Peyer's patch (tissue), 4 donors: ENCODE results near the gene EXOC4. TPM values are rescaled to one million over a fixed set of nuclear protein-coding genes. Genes with fewer than 3 reads are reported as not detected.

ENCODE experiments used
- DNase-seq, 3 donors: peaks; one replicate each; pipeline ENCODE4 v3.0.0-alpha.2; 2017 to 2019
- H3K27ac ChIP-seq, 4 donors: fragments of 200-600 bp; sonication (generic); one replicate each; pipeline ENCODE4 v1.5.1; 2016 to 2019
- H3K27me3 ChIP-seq, 2 donors: fragments of 200-600 bp; sonication (generic); one replicate each; pipeline ENCODE4 v1.5.1; 2019
- H3K36me3 ChIP-seq, 3 donors: fragments of 200-600 bp; sonication (generic); one replicate each; pipeline ENCODE4 v1.5.1; 2016 to 2019
- H3K4me1 ChIP-seq, 4 donors: fragments of 200-600 bp; sonication (generic); one replicate each; pipeline ENCODE4 v1.5.1; 2016 to 2019
- H3K4me3 ChIP-seq, 4 donors: fragments of 200-600 bp; sonication (generic); 1 replicate in 3 of 4; 2 replicates in 1 of 4; pipeline ENCODE4 v1.5.1; 2016 to 2019; ENCODE audit warnings: mild to moderate bottlenecking in 1 of 4
- H3K9me3 ChIP-seq, 4 donors: fragments of 200-600 bp; sonication (generic); one replicate each; pipeline ENCODE4 v1.5.1; 2016 to 2019; ENCODE audit warnings: mild to moderate bottlenecking in 1 of 4
- CTCF ChIP-seq, 6 experiments: fragments of 450-650 bp in 4 of 6; fragments of 200-600 bp in 2 of 6; sonication (generic) in 1 of 6; IDR thresholded peaks; one replicate each; pipeline ENCODE4 v1.5.1; 2017 to 2019; ENCODE audit warnings: antibody characterized with exemption in 6 of 6, mild to moderate bottlenecking in 3 of 6, moderate library complexity in 1 of 6
- POLR2A ChIP-seq, 2 donors: fragments of 450-650 bp; IDR thresholded peaks; one replicate each; pipeline ENCODE4 v1.5.1; 2017; ENCODE audit warnings: antibody characterized with exemption in 2 of 2, mild to moderate bottlenecking in 2 of 2, moderate library complexity in 2 of 2
- total RNA-seq, 4 donors: library from RNA; depleted of rRNA; stranded (reverse); fragments of >200 nt; gene quantifications; one replicate each; pipeline ENCODE4 v1.1.0, GENCODE V29; 2016

The EXOC4 gene
- total RNA-seq, 4 donors from 2014 or later: 128 to 502 (median 141) TPM

GRCh38 chr7:133763076-133763640 lies 510.3 kb downstream of the EXOC4 start:
- no peaks in the 10 kb centered on the region for H3K9me3 ChIP-seq
- no peaks in the 10 kb centered on the region for H3K36me3 ChIP-seq
- H3K4me1 ChIP-seq: no peaks in the 10 kb centered on the region
- no peak for TF ChIP-seq CTCF (IDR thresholded peaks at IDR 0.05)
- TF ChIP-seq POLR2A (IDR thresholded peaks at IDR 0.05): no peak
- H3K4me3 ChIP-seq: no peak overlapping the region
- DNase-seq: no peak
- no peaks in the 10 kb centered on the region for H3K27me3 ChIP-seq
- H3K27ac ChIP-seq: no peak overlapping the region

DNA sequence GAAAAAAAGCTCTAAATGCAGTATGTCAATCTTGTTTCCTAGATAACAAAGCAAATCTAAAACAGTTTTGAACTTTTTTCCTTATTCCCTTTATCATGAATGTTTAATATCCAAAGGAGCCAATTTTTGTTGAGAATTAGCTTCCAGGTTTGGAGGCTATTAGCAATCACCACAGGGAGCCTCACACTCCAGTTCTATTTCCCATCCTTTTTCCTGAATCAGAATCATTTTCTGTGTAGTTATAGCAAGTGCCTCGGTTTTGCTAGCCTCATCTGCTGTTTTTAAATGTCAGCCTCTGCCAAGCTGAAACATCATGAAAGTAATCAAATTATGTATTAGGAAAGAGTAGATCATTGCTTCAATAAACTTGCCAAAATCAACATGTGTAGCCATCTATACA lies 516.8 kb downstream of the EXOC4 start:
- Histone ChIP-seq H3K4me1 (no peaks in the 10 kb centered on the region), H3K4me3 (no peak overlapping the region), H3K36me3 (no peaks in the 10 kb centered on the region), H3K9me3 (no peaks in the 10 kb centered on the region), H3K27me3 (no peaks in the 10 kb centered on the region), H3K27ac (no peak overlapping the region)
- no peak for TF ChIP-seq POLR2A (IDR thresholded peaks at IDR 0.05)
- TF ChIP-seq CTCF (IDR thresholded peaks at IDR 0.05): no peak
- no peak for DNase-seq

DNA sequence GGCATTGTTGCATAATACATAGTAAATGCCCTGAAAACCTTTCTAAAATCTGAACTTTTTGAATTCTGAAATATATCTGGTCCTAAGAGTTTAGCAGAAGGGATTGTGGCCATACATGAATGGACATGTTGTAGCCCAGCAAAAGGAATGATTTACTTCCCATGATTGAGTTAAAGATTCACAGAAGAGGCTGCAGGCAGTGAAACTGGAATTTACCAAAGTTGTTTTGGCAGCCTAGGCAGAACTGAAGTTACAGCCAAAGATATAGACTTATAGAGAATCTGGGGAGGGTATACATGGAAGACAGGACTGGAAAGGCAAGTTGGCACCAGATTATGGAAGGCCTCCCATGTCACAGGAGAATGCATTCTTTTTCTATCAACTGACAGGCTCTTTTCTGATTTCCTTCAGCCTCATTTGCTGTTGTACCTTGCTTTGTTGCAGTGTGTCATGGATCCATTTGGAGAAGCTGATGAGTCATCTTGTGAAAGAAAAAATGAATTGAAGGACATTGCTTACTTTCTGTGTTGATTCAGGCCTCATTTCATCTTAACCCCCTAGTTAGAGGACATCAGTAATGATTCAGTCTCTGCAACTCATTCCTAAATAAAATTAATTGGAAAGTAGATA lies 518.1 kb downstream of the EXOC4 start:
- no peaks in the 10 kb centered on the region for H3K4me1 ChIP-seq
- H3K27ac ChIP-seq: no peak overlapping the region
- no peak overlapping the region for H3K4me3 ChIP-seq
- TF ChIP-seq CTCF (IDR thresholded peaks at IDR 0.05): no peak
- TF ChIP-seq POLR2A (IDR thresholded peaks at IDR 0.05): no peak
- no peaks in the 10 kb centered on the region for H3K36me3 ChIP-seq
- no peaks in the 10 kb centered on the region for H3K27me3 ChIP-seq
- DNase-seq: no peak
- H3K9me3 ChIP-seq: no peaks in the 10 kb centered on the region

DNA sequence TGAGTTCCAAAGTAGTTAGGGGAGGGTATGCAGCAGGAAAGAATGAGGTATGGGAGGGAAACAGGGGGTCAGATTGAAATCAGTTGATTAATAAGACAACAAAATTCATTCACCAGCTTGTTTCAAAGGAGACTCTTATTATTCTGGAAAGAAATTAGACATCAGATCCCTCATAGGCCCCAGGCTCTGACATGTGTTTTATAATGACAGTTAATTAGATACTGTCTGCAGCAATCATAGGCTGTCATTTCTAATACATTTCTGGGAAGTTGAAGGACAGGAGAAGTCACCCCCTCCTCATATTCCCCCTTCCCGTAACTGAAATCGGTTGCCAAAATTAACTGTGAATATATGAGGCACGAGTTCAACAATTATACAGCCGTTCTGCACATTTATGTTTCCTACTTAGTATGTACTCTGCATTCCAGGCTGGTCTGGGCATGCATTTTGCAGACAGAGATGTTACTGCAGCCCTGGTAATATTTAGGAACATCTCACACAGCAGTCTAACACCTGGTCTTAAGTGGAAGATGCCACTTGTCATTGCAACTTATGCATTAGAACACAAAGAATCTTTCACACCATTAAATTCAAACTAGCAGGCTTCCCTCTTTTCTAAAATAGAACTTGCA lies 519.0 kb downstream of the EXOC4 start:
- Histone ChIP-seq H3K4me3 (no peak overlapping the region), H3K27ac (no peak overlapping the region), H3K9me3 (no peaks in the 10 kb centered on the region), H3K4me1 (no peaks in the 10 kb centered on the region), H3K27me3 (no peaks in the 10 kb centered on the region), H3K36me3 (no peaks in the 10 kb centered on the region)
- TF ChIP-seq POLR2A (IDR thresholded peaks at IDR 0.05): no peak
- TF ChIP-seq CTCF (IDR thresholded peaks at IDR 0.05): no peak
- DNase-seq: no peak

- H3K9me3 ChIP-seq: no peaks in the 10 kb centered on the region
- H3K27ac ChIP-seq: no peak overlapping the region
- no peaks in the 10 kb centered on the region for H3K4me1 ChIP-seq
- H3K4me3 ChIP-seq: no peak overlapping the region
- no peaks in the 10 kb centered on the region for H3K36me3 ChIP-seq
- TF ChIP-seq POLR2A (IDR thresholded peaks at IDR 0.05) (no peak), CTCF (IDR thresholded peaks at IDR 0.05) (no peak)
- H3K27me3 ChIP-seq: no peaks in the 10 kb centered on the region
- no peak for DNase-seq
Measured at GRCh38 chr7:133773601-133774000, 520.7 kb downstream of the EXOC4 start.
